Measurements from ENCODE around the gene AK5.
"Not testable (repeated sequence)": the region's sequence is repeated elsewhere in the genome, so short reads cannot be mapped to it uniquely, and the experiment has no call there.

Gene AK5

GRCh38 chr1:77405186-77405585, 123.4 kb downstream of the AK5 start:
- DNase-seq, result no peak

GRCh38 chr1:77406661-77407060, 124.8 kb downstream of the AK5 start:
- no peak for DNase-seq

GRCh38 chr1:77407738-77408375, 126.0 kb downstream of the AK5 start:
- no peak for DNase-seq

GRCh38 chr1:77408933-77409332, 127.1 kb downstream of the AK5 start:
- DNase-seq, result not testable (repeated sequence)

GRCh38 chr1:77412069-77412819, 130.4 kb downstream of the AK5 start:
- DNase-seq, result no peak

- DNase-seq, result no peak
These were observed 131.2 kb downstream of the AK5 start for GRCh38 chr1:77412820-77413530.

- no peak for DNase-seq
These were observed 131.9 kb downstream of the AK5 start for GRCh38 chr1:77413541-77414335.

- no peak for DNase-seq
These were observed 133.8 kb downstream of the AK5 start for GRCh38 chr1:77415579-77415978.

- no peak for DNase-seq
These were observed 135.1 kb downstream of the AK5 start for GRCh38 chr1:77416692-77417450.

- not testable (repeated sequence) for DNase-seq
These were observed 136.2 kb downstream of the AK5 start for GRCh38 chr1:77418055-77418454.

- DNase-seq, result no peak
These were observed 139.8 kb downstream of the AK5 start for GRCh38 chr1:77421504-77422233.

- no peak for DNase-seq
These were observed 142.4 kb downstream of the AK5 start for GRCh38 chr1:77424236-77424635.

GRCh38 chr1:77428068-77428467, 146.2 kb downstream of the AK5 start:
- DNase-seq, result no peak

- DNase-seq, result no peak
These were observed 149.3 kb downstream of the AK5 start for GRCh38 chr1:77430966-77431690.

- DNase-seq, result no peak
These were observed 152.1 kb downstream of the AK5 start for GRCh38 chr1:77433934-77434333.

GRCh38 chr1:77434967-77435366, 153.1 kb downstream of the AK5 start:
- DNase-seq, result no peak

GRCh38 chr1:77438236-77438913, 156.6 kb downstream of the AK5 start:
- DNase-seq, result peak; percentile 69

- DNase-seq, result no peak
These were observed 165.2 kb downstream of the AK5 start for GRCh38 chr1:77446841-77447555.

GRCh38 chr1:77447669-77448068, 165.8 kb downstream of the AK5 start:
- no peak for DNase-seq

GRCh38 chr1:77459881-77460280, 178.1 kb downstream of the AK5 start:
- DNase-seq, result no peak

Data from femur (tissue), 1 donor.